Astrocyte of the spinal cord (primary cell): ENCODE data around the gene CCR1.
"Not testable (repeated sequence)": the region's sequence is repeated elsewhere in the genome, so short reads cannot be mapped to it uniquely, and the experiment has no call there.

ENCODE experiments used
- DNase-seq: peaks from one replicate; pipeline ENCODE4 v3.0.0; 2011; ENCODE audit warnings: low read depth, low spot score
- H3K4me3 ChIP-seq: 2 replicates; pipeline ENCODE4 v1.5.1; 2011; ENCODE audit warnings: low read depth, mild to moderate bottlenecking, low read length, moderate library complexity
- CTCF ChIP-seq: IDR thresholded peaks from 2 replicates; pipeline ENCODE4 v1.5.1; 2012; ENCODE audit warnings: low read depth, mild to moderate bottlenecking, low read length, inconsistent platforms
- in situ Hi-C: cut with HindIII; loops from 2 replicates; pipeline ENCODE4 v1.10.0; 2017; ENCODE audit warnings: low sequenced_read_pairs

CCR1 gene

DNA sequence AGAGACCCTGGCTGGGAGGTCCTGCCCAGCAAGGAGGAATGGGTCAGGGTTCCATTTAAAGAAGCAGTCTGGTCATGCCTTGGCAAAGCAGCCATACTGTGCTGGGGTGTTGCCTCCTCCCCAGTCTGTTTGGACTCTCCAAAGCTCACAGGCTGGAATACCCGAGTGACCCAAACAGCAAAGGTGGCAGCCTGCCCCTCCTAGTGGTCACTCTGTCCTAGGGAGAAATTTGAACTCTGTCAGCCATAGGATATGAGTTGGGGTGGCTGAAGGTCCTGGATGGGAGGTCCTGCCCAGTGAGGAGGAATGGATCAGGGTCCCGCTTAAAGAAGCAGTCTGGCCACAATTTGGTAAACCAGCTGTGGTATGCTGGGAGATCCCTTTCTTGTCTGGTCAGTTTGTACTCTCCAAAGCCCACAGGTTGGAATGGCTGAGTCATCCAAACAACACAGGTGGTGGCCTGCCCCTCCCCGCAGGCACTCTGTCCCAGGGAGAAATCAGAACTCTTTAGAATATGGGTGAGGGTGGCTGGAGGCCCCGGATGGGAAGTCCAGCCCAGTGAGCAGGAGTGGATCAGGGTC is 45.0 kb downstream of the CCR1 start:
- no peak for TF ChIP-seq CTCF
- H3K4me3 ChIP-seq: no peak overlapping the region
- in situ Hi-C loops: no loop called here
- DNase-seq: no peak

DNA sequence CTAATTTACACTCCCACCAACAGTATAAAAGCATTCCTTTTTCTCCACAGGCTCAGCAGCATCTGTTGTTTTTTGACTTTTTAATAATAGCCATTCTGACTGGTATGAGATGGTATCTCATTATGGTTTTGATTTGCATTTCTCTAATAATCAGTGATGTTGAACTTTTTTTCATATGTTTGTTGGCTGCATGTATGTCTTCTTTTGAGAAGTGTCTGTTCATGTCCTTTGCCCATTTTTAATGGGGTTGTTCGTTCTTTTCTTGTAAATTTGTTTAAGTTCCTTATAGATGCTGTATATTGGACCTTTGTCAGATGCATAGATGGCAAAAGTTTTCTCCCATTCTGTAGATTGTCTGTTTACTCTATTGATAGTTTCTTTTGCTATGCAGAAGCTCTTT is 50.4 kb downstream of the CCR1 start:
- DNase-seq, in situ Hi-C loops, H3K4me3 ChIP-seq: not testable (repeated sequence)

GRCh38 chr3:46154311-46154710 is 53.8 kb downstream of the CCR1 start:
- no peak for DNase-seq
- no peak for TF ChIP-seq CTCF
- in situ Hi-C loops: no loop called here
- no peak overlapping the region for H3K4me3 ChIP-seq
